HEK293 (cell line): ENCODE data around the gene EEFSEC.

Experiments
- YY1 ChIP-seq: fragments of 450-650 bp; formaldehyde crosslinking; IDR thresholded peaks from 2 replicates; pipeline ENCODE4 v1.5.1; 2018; ENCODE audit warnings: missing biosample characterization, missing genetic modification characterization
- ZFP3 ChIP-seq: fragments of 450-650 bp; formaldehyde crosslinking; IDR thresholded peaks from 2 replicates; pipeline ENCODE4 v1.5.1; 2016; ENCODE audit warnings: low read depth, missing biosample characterization, missing genetic modification characterization
- ZNF341 ChIP-seq: fragments of 450-650 bp; formaldehyde crosslinking; IDR thresholded peaks from 2 replicates; pipeline ENCODE4; 2016; ENCODE audit warnings: low read depth, missing biosample characterization, missing genetic modification characterization
- ZNF610 ChIP-seq: fragments of 450-650 bp; formaldehyde crosslinking; IDR thresholded peaks from 2 replicates; pipeline ENCODE4 v1.5.1; 2016; ENCODE audit warnings: missing biosample characterization, missing genetic modification characterization, borderline replicate concordance
- ZNF843 ChIP-seq: fragments of 450-650 bp; formaldehyde crosslinking; IDR thresholded peaks from 2 replicates; pipeline ENCODE4 v1.5.1; 2016; ENCODE audit warnings: missing biosample characterization, missing genetic modification characterization
- TF ChIP-seq, protein P1 (sequence below): fragments of 450-650 bp; formaldehyde crosslinking; IDR thresholded peaks from 2 replicates; pipeline ENCODE4 v1.5.1; 2016; ENCODE audit warnings: missing biosample characterization, missing genetic modification characterization, borderline replicate concordance
- TF ChIP-seq, protein P2 (sequence below): fragments of 450-650 bp; formaldehyde crosslinking; IDR thresholded peaks from 2 replicates; pipeline ENCODE4 v1.5.1; 2016; ENCODE audit warnings: missing biosample characterization, missing genetic modification characterization

GRCh38 chr3:128446821-128447220 is 293.5 kb downstream of the EEFSEC start:
- TF ChIP-seq, protein P1, sequence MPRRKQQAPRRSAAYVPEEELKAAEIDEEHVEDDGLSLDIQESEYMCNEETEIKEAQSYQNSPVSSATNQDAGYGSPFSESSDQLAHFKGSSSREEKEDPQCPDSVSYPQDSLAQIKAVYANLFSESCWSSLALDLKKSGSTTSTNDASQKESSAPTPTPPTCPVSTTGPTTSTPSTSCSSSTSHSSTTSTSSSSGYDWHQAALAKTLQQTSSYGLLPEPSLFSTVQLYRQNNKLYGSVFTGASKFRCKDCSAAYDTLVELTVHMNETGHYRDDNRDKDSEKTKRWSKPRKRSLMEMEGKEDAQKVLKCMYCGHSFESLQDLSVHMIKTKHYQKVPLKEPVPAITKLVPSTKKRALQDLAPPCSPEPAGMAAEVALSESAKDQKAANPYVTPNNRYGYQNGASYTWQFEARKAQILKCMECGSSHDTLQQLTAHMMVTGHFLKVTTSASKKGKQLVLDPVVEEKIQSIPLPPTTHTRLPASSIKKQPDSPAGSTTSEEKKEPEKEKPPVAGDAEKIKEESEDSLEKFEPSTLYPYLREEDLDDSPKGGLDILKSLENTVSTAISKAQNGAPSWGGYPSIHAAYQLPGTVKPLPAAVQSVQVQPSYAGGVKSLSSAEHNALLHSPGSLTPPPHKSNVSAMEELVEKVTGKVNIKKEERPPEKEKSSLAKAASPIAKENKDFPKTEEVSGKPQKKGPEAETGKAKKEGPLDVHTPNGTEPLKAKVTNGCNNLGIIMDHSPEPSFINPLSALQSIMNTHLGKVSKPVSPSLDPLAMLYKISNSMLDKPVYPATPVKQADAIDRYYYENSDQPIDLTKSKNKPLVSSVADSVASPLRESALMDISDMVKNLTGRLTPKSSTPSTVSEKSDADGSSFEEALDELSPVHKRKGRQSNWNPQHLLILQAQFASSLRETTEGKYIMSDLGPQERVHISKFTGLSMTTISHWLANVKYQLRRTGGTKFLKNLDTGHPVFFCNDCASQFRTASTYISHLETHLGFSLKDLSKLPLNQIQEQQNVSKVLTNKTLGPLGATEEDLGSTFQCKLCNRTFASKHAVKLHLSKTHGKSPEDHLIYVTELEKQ: no peak
- TF ChIP-seq, protein P2, sequence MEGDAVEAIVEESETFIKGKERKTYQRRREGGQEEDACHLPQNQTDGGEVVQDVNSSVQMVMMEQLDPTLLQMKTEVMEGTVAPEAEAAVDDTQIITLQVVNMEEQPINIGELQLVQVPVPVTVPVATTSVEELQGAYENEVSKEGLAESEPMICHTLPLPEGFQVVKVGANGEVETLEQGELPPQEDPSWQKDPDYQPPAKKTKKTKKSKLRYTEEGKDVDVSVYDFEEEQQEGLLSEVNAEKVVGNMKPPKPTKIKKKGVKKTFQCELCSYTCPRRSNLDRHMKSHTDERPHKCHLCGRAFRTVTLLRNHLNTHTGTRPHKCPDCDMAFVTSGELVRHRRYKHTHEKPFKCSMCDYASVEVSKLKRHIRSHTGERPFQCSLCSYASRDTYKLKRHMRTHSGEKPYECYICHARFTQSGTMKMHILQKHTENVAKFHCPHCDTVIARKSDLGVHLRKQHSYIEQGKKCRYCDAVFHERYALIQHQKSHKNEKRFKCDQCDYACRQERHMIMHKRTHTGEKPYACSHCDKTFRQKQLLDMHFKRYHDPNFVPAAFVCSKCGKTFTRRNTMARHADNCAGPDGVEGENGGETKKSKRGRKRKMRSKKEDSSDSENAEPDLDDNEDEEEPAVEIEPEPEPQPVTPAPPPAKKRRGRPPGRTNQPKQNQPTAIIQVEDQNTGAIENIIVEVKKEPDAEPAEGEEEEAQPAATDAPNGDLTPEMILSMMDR (tag by site-specific recombination): no peak
- TF ChIP-seq YY1 (tag by site-specific recombination) (no peak), ZNF610 (tag by site-specific recombination) (no peak), ZNF843 (tag by site-specific recombination) (no peak), ZNF341 (tag by site-specific recombination) (no peak), ZFP3 (tag by site-specific recombination) (no peak)
